Thyroid gland (tissue), 4 donors: Measurements from ENCODE around the gene PPP1R1A. TPM values are rescaled to one million over a fixed set of nuclear protein-coding genes. Genes with fewer than 3 reads are reported as not detected.
A peak's percentile ranks its signal among the peaks of the same experiment; 100 is the strongest.

ENCODE experiments used
- DNase-seq, 2 donors: peaks; one replicate each; pipeline ENCODE4 v3.0.0-alpha.2; 2019
- H3K27ac ChIP-seq, 3 donors: fragments of 200-600 bp; sonication (generic); 1 replicate in 2 of 3; 2 replicates in 1 of 3; pipeline ENCODE4 v1.5.1; 2016 to 2019; ENCODE audit warnings: mild to moderate bottlenecking in 1 of 3, moderate library complexity in 1 of 3
- H3K27me3 ChIP-seq: fragments of 200-600 bp; sonication (generic); one replicate; pipeline ENCODE4 v1.5.1; 2019
- H3K36me3 ChIP-seq, 2 donors: fragments of 200-600 bp; sonication (generic); one replicate each; pipeline ENCODE4 v1.5.1; 2016 to 2019
- H3K4me1 ChIP-seq, 2 donors: fragments of 200-600 bp; sonication (generic); one replicate each; pipeline ENCODE4 v1.5.1; 2017 to 2019
- H3K4me3 ChIP-seq, 3 donors: fragments of 200-600 bp; sonication (generic); replicated peaks in 1 of 3; 1 replicate in 2 of 3; 2 replicates in 1 of 3; pipeline ENCODE4 v1.5.1; 2016; ENCODE audit warnings: mild to moderate bottlenecking in 1 of 3
- H3K9me3 ChIP-seq: fragments of 200-600 bp; sonication (generic); one replicate; pipeline ENCODE4 v1.5.1; 2017
- CTCF ChIP-seq, 6 experiments: fragments of 200-600 bp in 3 of 6; fragments of 450-650 bp in 3 of 6; sonication (generic) in 3 of 6; IDR thresholded peaks; one replicate each; pipeline ENCODE4 v1.5.1; 2016 to 2019; ENCODE audit warnings: antibody characterized with exemption in 6 of 6, mild to moderate bottlenecking in 2 of 6, inconsistent platforms in 1 of 6, moderate library complexity in 1 of 6
- POLR2A ChIP-seq, 2 donors: fragments of 450-650 bp; IDR thresholded peaks; one replicate each; pipeline ENCODE4 v1.6.1; 2017; ENCODE audit warnings: antibody characterized with exemption in 2 of 2, mild to moderate bottlenecking in 2 of 2, moderate library complexity in 1 of 2
- WGBS, 2 donors: methylation state at CpG; one replicate each; pipeline ENCODE4 v1.1.5; 2017; 5-methylcytosine and 5-hydroxymethylcytosine counted together
- intact Hi-C: fragments of 100-400 bp; cut with DNase I; formaldehyde crosslinking; loops from one replicate; pipeline ENCODE4 v1.15.1; 2023
- total RNA-seq, 4 donors: library from RNA; depleted of rRNA; stranded (reverse); fragments of >200 nt; gene quantifications; one replicate each; pipeline ENCODE4 v1.2.3, GENCODE V29; 2016

Gene PPP1R1A
- total RNA-seq, 4 donors from 2014 or later, result 1.2 to 4.6 (median 2.0) TPM

DNA sequence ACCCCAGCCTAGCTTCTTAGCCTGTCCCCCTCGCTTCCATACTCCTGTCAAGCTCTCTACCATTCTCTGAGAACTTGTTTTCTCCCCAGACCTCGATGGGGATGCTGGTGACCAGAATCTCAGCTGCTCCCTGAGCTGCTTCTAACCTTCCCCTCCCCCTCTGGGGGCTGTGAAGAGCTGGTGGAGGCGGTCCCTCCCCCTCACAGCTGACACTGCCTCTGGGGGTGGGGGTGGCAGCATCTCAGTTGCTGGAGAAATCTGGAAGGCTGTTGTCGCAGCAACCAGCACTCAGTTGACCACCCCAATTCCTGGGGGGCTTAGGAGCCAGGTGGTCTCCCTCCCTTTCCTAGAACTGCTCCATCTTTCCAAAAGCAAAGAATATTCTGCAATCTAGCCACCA lies 4.7 kb downstream of the PPP1R1A start:
- DNase-seq, result no peak
- Histone ChIP-seq H3K27me3 (no peaks in the 10 kb centered on the region), H3K9me3 (no peaks in the 10 kb centered on the region), H3K4me3 (no peak overlapping the region), H3K27ac (no peak overlapping the region), H3K4me1 (peaks cover 10 to 11% of the 10 kb centered on the region in 2 donors), H3K36me3 (no peaks in the 10 kb centered on the region)
- intact Hi-C loops, result no loop called here
- 49 to 71% methylated on average over 4 of the region's 4 CpGs for WGBS, 2 donors
- TF ChIP-seq POLR2A (IDR thresholded peaks at IDR 0.05) (no peak), CTCF (IDR thresholded peaks at IDR 0.05) (no peak)

GRCh38 chr12:54581412-54581811 lies 7.0 kb downstream of the PPP1R1A start:
- 87 to 95% methylated on average over 6 of the region's 6 CpGs for WGBS, 2 donors
- no peak for DNase-seq
- TF ChIP-seq CTCF (IDR thresholded peaks at IDR 0.05), result no peak
- no peak for TF ChIP-seq POLR2A (IDR thresholded peaks at IDR 0.05)
- no peaks in the 10 kb centered on the region for H3K9me3 ChIP-seq
- no peaks in the 10 kb centered on the region for H3K4me1 ChIP-seq
- no peak overlapping the region for H3K27ac ChIP-seq
- no peaks in the 10 kb centered on the region for H3K27me3 ChIP-seq
- no peak overlapping the region for H3K4me3 ChIP-seq
- intact Hi-C loops, result no loop called here
- H3K36me3 ChIP-seq, result no peaks in the 10 kb centered on the region

DNA sequence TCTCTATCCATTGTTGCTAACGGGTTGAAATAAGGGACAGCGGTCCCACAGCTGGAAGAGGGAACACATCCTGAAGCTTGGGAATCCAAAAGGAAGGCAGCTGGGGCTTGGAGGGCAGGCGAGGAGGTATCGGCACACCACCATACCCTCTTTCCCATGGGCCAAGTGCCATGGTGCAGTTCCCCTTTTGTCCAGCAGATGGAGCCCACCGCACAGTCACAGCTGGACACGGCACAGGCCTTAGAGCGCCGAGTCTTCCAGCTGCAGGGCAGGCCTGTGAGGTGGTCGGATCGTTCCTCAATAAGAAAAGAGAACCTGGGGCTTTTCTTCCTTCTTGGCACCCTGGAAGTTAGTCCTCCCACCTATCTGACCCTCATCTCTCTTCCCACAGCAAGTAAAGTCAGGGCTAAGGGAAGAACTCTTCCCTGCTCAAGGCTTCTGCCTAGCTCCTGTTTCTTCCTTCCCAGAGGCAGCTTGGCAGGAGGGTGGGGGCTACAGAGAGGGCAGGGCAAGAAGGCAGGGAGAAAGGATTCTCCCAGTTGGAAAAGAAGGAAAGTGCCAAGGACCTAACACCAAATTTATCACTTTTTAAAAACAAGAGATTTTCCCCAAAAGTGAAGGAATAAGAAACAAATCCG lies 8.6 kb downstream of the PPP1R1A start:
- no peaks in the 10 kb centered on the region for H3K4me1 ChIP-seq
- intact Hi-C loops, result loop anchor here (5.0 kb wide), 1 partner anchor 382 kb away; no protein-coding TSS in a partner anchor
- TF ChIP-seq POLR2A (IDR thresholded peaks at IDR 0.05), result no peak
- peak; percentile 91 to 100 (median 98) for TF ChIP-seq CTCF (IDR thresholded peaks at IDR 0.05)

GRCh38 chr12:54579258-54579657 lies 9.2 kb downstream of the PPP1R1A start:
- DNase-seq, result no peak
- intact Hi-C loops, result loop anchor here (5.0 kb wide), 1 partner anchor 383 kb away; no protein-coding TSS in a partner anchor
- no peaks in the 10 kb centered on the region for H3K4me1 ChIP-seq
- WGBS, 2 donors, result 58 to 68% methylated on average over 4 of the region's 4 CpGs
- no peaks in the 10 kb centered on the region for H3K9me3 ChIP-seq
- H3K27me3 ChIP-seq, result no peaks in the 10 kb centered on the region
- TF ChIP-seq POLR2A (IDR thresholded peaks at IDR 0.05) (no peak), CTCF (IDR thresholded peaks at IDR 0.05) (no peak)
- no peak overlapping the region for H3K4me3 ChIP-seq
- H3K36me3 ChIP-seq, result no peaks in the 10 kb centered on the region
- no peak overlapping the region for H3K27ac ChIP-seq

More for the DNA sequence above, 8.6 kb downstream of the PPP1R1A start:
- Histone ChIP-seq H3K36me3 (no peaks in the 10 kb centered on the region), H3K4me3 (no peak overlapping the region), H3K27ac (no peak overlapping the region), H3K9me3 (no peaks in the 10 kb centered on the region), H3K27me3 (no peaks in the 10 kb centered on the region)
- 11 to 12% methylated on average over 8 to 11 of the region's 11 CpGs for WGBS, 2 donors
- peak; percentile 78 to 84 for DNase-seq

- no peak for TF ChIP-seq POLR2A (IDR thresholded peaks at IDR 0.05)
- no peaks in the 10 kb centered on the region for H3K36me3 ChIP-seq
- intact Hi-C loops, result loop anchor here (5.0 kb wide), 1 partner anchor 384 kb away; no protein-coding TSS in a partner anchor
- no peak overlapping the region for H3K27ac ChIP-seq
- no peak overlapping the region for H3K4me3 ChIP-seq
- H3K27me3 ChIP-seq, result no peaks in the 10 kb centered on the region
- no peak for DNase-seq
- no peaks in the 10 kb centered on the region for H3K9me3 ChIP-seq
- 77 to 86% methylated on average over 7 of the region's 7 CpGs for WGBS, 2 donors
- no peaks in the 10 kb centered on the region for H3K4me1 ChIP-seq
Observed at GRCh38 chr12:54578778-54579177, 9.7 kb downstream of the PPP1R1A start.
